NCI-H1048 (cell line): ENCODE data around the gene CNN2.
A peak's percentile ranks its signal among the peaks of the same experiment; 100 is the strongest.

ENCODE experiments used
- DNase-seq: peaks from one replicate; lab custom pipeline; 2025; lab: John Stamatoyannopoulos, UW

Gene CNN2

DNA sequence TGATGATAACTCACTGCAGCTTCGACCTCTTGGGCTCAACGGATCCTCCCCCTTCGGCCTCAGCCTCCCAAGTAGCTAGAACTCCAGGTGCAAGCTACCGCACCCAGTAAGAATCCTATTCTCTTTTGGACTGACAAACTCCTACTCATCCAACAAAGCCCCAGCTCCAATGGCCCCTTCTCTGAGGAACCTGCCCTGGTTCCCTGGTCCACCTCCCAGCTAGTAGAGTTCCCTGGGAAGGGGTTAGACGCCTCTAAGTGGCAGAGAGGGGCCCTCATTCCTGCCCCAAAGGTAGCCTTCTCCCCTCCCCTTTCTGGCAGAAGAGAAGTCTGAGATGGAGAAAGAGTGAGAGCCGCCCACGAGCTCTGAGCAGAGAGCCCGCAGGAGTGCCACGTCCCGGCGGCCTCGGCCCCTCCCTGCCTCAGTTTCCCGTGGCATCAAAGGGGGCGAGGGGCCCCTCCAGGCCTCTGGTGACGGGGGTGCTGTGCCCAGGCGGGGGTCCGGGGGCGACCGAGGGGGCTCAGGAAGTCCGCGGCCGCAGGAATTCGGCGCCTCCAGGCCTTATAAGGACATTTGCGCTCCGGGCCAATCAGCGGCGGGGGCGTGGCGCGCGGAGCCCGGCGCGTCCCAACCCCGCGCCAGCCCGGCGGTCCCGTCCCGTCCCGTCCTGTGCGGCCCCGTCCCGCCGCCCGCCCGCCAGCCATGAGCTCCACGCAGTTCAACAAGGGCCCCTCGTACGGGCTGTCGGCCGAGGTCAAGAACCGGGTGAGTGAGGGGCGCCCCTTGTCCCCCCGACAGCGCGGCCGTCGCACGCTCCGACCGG lies at the start of gene CNN2:
Gene CNN2, plus strand, starts transcription at position 649 of the 823 bp plus-strand sequence. Its CDS starts 54 bp downstream, at position 703.
- DNase-seq, result no peak

DNA sequence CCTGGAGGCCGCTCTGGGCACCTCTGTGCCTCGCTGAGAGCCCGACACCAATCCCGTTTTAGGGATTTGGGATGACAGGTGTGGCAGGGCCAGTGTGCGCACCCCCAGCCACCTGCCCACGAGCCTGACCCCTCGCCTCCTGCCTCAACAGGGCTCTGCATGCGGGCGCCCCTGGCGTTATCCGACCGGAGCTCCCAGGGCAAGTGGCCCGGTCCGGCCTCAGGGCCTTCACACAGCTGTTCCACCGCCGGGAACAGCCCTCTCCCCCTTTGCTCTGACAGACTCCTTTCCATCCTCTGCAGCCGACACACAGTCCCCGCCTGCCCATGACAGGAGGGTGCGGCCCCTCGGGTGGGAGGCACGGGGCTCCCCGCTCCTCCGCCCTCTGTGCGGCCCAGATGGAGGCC lies 49.3 kb upstream of the CNN2 start:
- DNase-seq, result no peak

DNA sequence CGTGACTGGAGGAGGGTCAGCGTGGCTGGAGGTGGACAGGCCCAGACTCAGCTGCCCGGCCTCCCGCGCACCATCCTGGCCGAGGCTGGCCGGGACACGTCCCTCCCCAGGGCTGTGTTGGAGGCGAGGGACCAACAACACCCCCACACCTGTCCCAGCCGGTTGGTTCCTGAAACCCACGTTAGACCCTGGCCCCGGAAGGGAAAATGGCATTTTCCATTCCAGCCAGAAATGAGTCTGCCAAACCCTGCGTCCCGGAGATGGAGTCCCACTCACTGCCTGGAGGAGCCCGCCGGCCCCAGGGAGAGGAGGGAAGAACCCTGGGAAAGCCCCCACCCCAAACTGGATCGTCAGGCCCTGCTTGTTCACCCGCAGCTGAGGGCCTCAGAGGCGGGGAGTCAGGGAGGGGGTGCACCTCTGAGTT lies 47.1 kb upstream of the CNN2 start:
- no peak for DNase-seq

DNA sequence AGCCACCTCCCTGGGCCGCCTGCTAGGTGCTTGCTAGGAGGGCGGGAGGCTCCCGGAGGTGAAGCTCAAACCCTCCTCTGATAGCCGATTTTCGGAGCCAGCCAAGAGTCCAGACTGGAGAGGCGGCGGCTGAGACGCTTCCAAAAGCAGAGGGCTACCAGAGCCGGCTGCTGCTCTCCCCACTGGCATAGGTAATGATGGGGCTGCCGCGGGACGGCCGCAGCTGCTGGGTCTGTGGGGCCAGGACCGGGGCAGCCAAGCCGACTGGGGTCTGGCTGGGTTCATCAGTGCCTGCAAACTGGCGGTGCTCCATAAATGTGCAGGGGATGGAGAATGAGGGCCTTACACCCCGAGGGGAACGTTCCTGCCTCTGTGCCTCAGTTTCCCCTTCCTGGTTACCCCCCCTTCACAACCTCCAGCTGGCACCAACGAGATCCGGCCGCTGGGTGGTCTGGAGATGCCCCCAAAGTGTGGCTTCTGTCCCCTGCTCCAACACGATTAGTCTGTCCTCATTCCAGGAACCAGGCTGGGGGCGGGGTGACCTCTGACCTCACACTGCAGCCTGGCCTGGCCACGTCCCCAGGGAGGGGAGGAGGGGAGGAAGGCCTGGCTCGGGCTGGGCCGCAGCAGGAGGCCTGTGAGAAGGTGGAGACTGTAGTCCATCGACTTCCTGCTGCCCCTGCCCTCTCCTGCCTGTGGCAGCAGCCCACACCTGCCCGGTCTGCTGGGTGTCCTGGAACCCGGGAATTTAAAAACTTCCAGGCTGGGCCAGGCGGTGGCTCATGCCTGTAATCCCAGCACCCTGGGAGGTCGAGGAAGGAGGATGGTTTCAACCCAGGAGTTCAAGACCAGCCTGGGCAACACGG lies 46.0 kb upstream of the CNN2 start:
- no peak for DNase-seq

DNA sequence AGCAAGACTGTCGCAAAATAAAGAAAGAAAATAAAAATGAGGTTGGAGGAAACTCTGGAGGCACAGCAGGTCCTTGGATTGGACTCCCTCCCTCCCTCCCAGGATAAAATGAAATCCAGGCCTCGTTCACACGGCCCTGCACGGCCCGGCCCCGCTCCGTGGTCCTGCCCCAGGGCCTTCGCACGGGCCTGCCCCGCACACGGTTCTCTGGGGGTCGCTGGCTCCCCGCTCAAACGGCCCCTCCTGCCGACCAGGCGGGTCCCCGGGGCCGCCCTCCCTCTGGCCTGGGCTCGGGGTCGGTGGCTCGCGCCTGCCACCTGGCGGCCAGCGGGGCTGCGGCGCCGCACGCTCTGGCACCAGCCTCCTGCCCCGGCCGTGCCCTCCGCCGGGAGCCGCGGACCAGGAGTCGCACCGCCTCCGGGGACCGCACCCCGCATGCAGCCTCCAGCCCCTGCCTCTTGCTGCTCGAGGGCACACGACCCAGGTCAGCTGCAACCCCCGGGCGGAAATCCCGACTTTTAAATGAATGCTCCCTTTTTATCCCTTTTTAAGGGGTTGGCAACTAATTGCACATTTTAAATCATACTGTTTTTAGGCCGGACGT lies 43.7 kb upstream of the CNN2 start:
- no peak for DNase-seq

DNA sequence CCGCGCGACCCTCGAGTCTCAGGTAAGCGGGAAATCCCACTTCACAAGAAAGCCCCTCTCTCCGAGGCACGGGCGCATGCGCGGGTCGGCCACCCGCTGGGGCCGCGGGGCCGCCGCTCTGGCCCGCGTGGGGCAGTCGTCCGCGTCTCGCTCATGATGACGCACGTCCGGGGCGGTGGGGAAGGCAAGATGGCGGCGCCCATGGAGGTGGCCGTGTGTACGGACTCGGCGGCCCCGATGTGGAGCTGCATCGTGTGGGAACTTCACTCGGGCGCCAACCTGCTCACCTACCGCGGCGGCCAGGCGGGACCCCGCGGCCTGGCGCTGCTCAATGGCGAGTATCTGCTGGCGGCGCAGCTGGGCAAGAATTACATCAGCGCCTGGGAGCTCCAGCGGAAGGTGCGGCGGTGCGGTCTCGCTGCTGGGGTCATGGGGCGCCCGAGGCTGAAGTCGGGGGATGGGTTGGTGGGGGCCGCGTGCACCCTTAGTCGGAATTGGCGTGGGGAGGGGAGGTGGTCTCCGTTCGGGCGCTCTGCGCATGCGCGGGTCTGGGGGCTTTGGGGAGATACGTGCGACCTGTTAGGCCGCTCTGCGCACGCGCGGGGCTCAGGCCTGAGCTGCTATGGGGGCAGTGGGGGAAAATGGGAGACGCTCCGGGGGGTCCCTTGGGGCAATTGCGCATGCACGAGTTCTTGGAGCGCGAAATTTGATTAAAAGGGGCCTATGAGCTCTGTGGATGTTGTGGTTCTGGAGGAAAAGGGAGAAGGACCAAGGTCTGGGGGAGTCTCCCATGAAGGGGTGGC lies 42.0 kb upstream of the CNN2 start, which contains the start of gene WDR18:
Gene WDR18, plus strand, starts transcription at position 181 of the 803 bp plus-strand sequence. Its CDS starts 9 bp downstream, at position 190.
- peak; percentile 67 for DNase-seq

DNA sequence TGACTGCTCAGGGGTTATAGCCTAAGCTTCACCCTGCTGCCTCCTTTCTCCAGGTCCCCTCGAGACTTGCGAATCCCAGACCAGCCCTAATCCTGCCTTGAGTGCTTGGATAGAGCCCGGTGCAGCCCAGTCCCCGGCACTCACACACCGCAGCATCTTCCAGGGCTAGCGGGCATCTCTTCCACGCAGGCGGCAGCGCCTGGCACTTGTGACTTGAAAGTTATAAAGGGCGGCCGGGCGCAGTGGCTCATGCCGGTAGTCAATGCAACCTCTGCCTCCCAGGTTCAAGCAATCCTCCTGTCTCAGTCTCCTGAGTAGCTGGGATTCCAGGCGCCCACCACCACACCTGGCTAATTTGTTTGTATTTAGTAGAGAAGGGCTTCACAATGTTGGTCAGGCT lies 40.3 kb upstream of the CNN2 start:
- DNase-seq, result no peak

DNA sequence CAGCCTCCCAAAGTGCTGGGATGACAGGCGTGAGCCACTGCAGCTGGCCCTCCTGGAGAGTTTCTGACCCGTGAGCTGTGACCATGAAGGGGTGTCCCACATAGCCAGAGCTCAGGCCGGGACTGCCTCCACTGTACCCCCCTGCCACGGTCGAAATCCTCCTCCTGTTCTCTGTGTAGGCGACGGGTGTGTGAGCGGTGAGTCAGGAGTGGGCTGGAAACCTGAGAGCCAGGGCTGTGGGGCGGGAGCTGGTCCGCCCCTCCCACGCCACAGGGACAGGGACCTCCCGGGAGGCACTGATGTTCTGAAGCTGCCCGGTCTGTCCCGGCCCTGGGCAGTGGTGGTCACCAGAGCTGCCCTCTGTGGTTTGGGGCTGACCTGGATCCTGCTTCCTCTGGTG lies 38.3 kb upstream of the CNN2 start:
- DNase-seq, result no peak

DNA sequence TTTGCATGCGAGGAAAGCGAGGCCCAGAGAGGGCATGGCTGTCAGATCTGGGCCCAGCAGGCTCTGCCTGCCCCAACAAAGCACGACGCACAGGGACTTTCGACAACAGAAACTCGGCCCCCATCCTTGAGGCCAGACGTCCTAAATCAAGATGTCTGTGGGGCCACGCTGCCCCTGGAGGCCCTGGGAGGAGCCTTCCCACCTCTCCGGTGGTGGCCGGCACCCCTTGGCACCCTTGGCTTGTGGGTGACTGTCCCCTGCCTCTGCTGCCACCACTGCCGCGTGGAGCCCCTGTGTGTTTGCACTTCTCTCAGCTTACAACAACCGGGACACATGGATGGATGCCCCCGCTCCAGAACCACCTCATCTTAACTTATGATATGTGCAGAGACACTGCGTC lies 37.9 kb upstream of the CNN2 start:
- DNase-seq, result no peak

DNA sequence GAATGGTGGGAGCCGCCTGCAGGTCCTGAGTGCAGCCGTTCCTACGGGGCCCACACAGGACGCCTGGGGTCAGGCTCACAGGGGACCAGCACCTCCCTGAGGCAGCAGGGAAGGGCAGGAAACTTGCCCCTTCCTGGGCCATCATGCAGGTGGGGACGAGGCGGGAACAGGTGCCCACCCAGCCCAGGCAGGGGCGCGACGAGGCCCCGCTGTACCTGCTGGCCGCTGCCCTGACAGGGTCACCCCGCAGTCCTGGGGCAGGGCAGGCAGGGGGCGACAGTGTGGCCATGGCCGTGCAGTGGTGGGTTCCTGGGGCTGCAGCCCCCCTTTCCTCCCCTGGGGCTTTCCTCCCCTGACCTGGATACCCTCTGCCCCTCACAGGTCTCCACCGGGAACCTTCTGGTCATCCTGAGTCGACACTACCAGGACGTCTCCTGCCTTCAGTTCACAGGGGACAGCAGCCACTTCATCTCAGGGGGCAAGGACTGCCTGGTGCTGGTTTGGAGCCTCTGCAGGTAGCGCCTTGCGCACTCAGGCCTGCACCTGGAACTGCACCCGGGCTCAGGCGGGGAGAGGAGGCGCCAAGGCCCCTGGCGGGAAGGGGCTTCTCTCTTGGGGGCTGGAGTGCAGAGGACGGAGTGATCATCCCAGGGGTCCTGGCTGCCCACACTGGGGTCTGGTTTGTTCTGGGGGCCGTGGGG lies 36.9 kb upstream of the CNN2 start:
- no peak for DNase-seq

DNA sequence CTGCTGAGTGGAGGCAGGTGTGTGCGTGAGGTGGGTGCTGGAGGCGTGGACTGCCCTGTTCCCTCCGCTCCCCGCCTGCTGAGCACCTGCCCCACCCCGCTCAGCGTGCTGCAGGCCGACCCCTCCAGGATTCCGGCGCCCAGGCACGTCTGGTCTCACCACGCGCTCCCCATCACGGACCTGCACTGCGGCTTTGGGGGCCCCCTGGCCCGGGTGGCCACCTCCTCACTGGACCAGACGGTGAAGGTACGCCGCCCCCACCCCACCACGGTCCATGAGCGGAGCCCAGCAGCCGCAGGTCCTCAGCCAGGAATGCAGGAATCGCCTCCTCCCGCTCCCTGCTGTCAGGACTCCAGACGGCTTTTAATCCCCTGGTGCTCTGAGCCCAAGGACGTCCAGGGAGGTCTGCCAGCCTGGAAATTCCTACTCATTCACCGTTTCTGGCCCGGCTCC lies 36.3 kb upstream of the CNN2 start:
- no peak for DNase-seq

DNA sequence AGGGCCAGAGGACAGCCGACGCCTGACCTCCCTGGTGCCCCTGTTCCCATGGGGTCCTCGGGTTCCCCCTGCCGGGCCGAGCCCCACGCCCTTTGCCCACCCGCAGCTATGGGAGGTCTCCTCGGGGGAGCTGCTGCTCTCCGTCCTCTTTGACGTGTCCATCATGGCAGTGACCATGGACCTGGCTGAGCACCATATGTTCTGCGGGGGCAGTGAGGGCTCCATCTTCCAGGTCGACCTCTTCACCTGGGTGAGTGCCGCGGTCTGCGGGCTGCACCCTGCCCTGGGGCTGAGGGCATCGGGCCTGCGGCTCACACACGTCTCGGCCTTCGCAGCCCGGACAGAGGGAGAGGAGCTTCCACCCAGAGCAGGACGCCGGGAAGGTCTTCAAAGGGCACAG lies 35.7 kb upstream of the CNN2 start:
- DNase-seq, result no peak

DNA sequence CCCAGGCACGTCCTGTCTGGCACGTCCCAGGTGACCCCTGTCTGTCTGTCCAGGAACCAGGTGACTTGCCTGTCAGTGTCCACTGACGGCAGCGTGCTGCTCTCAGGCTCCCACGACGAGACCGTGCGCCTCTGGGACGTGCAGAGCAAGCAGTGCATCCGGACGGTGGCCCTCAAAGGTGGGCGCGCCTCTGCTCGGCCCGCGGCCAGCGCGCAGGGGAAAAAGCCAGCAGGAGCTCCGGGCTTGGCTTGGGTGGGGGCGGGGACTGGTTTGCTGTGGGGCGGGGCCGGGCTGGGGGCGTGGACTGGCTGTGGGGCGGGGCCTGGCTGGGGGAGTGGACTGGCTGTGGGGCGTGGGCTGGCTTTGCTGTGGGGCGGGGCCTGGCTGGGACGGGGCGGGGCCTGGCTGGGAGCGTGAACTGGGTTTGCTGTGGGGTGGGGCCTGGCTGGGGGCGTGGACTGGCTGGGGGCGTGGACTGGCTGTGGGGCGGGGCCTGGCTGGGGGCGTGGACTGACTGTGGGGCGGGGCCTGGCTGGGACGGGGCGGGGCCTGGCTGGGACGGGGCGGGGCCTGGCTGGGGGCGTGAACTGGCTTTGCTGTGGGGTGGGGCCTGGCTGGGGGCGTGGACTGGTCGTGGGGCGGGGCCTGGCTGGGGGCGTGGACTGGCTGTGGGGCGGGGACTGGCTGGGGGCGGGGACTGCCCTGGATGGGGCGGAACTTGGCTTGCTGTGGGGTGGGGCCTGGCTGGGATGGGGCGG lies 35.1 kb upstream of the CNN2 start:
- DNase-seq, result no peak

DNA sequence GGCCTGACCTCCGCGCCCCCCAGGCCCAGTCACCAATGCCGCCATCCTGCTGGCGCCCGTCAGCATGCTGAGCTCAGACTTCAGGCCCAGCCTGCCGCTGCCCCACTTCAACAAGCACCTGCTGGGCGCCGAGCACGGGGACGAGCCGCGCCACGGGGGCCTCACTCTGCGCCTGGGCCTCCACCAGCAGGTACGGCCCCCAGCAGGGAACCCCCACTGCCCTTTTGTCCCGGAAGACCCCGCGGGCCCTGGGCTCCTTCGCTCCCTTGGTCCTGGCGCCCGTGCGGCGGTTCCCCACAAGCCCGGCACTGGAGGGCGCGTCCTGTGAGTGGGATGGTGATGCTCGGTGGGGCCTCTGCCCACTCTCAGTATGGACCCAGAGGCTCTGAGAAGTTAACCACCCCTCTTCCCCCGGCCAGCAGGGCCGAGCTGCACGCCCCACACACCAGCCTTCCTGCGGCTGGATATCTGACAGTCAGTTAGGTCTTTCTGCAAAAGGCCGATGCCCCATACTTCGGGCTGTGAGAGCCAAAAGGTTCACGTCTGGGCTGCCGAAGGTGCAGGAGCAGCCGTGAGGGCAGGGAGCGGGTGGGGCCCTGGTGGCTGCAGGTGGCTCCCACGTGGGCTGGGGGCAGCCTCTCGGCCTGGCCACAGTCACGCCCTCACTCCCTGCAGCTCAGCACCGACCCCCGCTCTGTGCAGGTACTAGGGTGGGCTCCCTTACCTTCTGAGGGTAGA lies 34.3 kb upstream of the CNN2 start:
- no peak for DNase-seq

DNA sequence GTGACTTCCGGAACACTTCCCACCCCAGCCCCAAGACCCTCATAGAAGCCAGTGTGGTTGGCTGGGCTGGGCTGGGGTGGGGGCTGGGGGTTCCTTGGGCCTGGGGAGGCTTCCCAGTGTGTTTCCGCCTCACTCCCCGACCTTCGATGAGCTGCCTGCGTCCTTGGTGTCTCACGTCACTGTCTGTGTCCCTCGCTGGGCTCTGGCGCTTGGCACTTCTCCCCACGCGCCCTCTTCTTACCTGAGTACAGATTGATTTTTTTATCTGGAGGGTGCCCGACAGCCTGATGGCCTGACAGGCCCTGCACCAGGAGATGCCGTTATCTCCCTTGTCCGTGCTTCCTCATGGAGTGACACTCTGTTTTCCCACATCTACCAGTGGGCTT lies 33.7 kb upstream of the CNN2 start:
- no peak for DNase-seq

DNA sequence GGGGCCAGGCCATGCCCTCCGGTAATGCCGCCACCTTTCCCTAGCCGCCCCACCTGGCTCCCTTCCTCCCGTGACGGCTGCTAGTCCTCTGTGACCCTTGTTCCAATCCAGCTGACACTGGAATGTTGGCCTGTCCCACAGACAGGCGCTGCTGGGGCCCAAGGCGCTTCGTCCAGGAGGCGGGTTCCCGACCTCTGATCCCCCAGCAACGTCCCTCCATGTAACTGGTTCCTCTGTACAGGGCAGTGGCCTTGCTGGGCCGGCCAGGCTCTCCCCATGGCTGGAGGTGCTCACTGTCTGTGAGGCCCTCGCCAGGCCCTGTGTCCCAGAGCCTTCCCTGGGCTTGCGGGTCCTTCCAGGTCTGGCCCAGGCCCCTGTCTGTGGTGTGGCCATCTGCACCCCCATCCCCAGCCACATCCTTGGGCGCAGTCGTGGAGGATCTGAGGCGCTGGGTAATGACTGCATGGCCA lies 33.0 kb upstream of the CNN2 start:
- DNase-seq, result no peak

DNA sequence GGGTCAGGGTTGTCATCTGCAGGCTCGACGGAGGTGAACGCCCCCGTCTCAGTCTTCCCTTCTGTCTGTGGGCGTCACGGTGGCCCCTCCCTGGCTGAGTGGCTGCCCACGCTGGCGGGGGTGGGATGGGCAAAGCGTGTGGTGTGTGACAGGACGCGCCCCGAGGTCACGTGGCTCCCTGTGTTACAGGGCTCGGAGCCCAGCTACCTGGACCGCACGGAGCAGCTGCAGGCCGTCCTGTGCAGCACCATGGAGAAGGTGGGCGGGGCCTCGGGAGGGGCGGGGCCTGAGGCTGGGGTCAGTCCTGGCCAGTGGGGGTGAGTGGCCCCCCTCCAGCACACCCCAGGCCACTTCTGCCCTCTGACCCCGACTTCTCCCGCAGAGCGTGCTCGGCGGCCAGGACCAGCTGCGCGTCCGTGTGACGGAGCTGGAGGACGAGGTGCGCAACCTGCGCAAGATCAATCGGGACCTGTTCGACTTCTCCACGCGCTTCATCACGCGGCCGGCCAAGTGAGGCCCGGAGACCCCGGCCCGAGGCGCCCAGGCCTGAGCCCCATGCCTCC lies 32.5 kb upstream of the CNN2 start:
- no peak for DNase-seq

DNA sequence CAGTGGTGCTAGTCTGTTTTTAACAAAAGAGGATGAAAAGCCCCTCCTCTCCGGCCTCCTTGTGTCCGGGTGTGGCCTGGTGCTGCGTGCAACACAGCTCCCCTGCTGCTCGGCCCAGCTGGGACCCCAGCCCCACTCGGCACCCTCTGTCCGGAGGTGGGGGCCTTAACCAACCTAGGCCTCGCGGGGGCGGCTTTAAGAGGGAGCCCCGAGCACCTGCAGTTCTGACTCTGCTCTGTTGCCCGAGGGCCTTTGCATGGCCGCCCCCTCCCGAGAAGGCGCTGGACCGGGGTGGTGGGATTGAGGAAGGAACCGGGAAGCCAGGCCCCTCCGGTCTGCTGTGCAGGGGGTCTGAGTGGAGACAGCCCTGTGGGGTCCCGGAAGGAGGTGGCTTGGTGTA lies 31.9 kb upstream of the CNN2 start:
- DNase-seq, result no peak
